ENCODE results near the gene MINAR1.
A peak's percentile ranks its signal among the peaks of the same experiment; 100 is the strongest.

MINAR1 gene

GRCh38 chr15:79440355-79440908 is 8.3 kb downstream of the MINAR1 start:
- no peak for DNase-seq (ENCODE audit: low read depth)
- H3K4me3 ChIP-seq (replicated peaks; ENCODE audit: low read depth, low read length), result no peak overlapping the region
- no peak for TF ChIP-seq CTCF (IDR thresholded peaks at IDR 0.05; ENCODE audit: low read length, missing control alignments)

GRCh38 chr15:79442911-79443310 is 10.8 kb downstream of the MINAR1 start:
- DNase-seq (ENCODE audit: low read depth), result no peak
- TF ChIP-seq CTCF (IDR thresholded peaks at IDR 0.05; ENCODE audit: low read length, missing control alignments), result no peak

GRCh38 chr15:79447060-79447459 is 14.9 kb downstream of the MINAR1 start:
- H3K4me3 ChIP-seq (replicated peaks; ENCODE audit: low read depth, low read length), result no peak overlapping the region
- no peak for TF ChIP-seq CTCF (IDR thresholded peaks at IDR 0.05; ENCODE audit: low read length, missing control alignments)

More at GRCh38 chr15:79442911-79443310, 10.8 kb downstream of the MINAR1 start:
- no peak overlapping the region for H3K4me3 ChIP-seq (replicated peaks; ENCODE audit: low read depth, low read length)

DNA sequence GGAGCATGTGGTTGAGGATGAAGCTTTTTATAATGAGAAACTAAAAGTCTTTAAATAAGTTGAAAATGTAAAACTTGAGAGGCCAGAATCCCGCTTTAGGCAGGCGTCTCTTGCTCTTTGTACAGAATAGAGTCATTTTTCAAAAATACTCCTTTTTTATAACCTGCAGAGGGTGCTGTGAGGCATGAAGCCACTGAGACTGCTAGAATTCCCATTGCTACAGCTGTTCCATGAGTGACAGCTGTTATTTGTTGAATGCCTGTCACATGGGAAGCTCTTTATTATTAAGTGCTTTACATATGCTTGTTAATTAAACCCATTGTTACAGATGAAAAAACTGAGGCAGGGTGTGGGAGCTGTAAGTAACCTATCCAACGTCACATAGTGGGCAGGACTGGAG is 18.5 kb downstream of the MINAR1 start:
- no peak overlapping the region for H3K4me3 ChIP-seq (replicated peaks; ENCODE audit: low read depth, low read length)
- DNase-seq (ENCODE audit: low read depth), result no peak
- peak; percentile 22 for TF ChIP-seq CTCF (IDR thresholded peaks at IDR 0.05; ENCODE audit: low read length, missing control alignments)

More at GRCh38 chr15:79447060-79447459, 14.9 kb downstream of the MINAR1 start:
- no peak for DNase-seq (ENCODE audit: low read depth)

DNA sequence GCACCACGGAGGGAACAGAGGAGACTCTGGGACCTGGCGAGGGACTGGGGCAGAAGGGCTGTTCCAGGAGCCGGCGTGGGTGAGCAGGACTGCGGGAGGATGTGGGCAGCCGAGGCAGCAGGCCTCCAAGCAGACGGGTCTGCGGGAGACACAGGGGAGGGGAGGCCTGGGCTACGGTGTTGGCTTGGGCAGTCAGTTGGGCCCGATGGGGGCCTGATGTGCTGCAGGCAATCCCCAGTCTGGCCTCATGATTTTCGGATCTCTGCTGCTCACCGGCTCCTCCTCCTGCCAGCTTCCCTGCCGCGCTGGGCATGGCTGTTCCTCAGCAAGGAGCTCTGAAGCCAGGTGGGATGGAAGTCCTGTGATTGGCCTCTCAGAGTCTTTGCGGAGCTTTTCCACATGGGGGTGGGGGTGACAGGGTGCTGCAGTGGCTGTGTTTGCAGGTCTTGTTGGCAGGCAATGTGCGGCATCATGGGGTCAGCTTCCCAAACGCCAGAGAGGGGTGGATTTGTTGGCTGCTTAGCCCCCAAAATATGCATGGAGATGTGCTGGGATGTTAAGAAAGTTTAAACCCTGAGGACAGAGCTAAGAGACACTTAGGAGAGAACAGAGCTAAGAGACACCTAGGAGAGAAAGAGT is 19.3 kb downstream of the MINAR1 start:
- no peak for TF ChIP-seq CTCF (IDR thresholded peaks at IDR 0.05; ENCODE audit: low read length, missing control alignments)
- DNase-seq (ENCODE audit: low read depth), result no peak
- H3K4me3 ChIP-seq (replicated peaks; ENCODE audit: low read depth, low read length), result no peak overlapping the region

DNA sequence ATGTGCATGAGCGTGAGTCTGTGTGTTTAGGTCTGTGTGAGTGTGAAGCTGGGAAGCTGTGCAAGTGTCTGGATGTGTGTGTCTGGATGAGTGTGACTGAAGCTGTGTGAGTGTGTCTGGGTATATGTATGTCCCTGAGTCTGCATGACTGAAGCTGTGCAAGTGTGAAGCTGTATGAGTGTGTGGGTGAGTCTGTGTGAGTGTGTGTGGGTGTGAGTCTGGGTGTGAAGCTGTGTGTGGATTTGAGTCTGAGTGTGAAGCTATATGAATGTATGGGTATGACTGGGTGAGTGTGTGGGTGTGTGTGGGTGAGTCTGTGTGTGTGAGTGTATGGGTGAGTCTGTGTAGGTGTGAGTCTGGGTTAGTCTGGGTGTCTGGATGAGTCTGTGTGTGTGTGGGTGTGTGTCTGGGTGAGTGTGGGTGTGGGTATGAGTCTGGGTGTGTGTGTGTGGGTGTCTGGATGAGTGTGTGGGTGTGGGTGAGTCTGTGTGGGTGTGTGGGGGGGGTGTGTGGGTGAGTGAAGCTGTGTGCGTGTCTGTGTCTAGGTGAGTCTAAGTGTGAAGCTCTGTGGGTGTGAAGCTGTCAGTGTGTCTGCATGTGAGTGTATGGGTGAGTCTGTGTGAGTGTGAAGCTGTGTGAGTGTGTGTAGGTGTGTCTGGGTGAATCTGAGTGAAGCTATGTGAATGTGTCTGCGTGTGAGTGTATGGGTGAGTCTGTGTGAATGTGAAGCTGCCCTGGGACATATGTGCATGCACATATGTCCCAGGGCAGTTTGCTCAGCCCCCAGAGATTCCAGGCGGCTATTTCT is 20.3 kb downstream of the MINAR1 start:
- no peak overlapping the region for H3K4me3 ChIP-seq (replicated peaks; ENCODE audit: low read depth, low read length)
- TF ChIP-seq CTCF (IDR thresholded peaks at IDR 0.05; ENCODE audit: low read length, missing control alignments), result no peak
- no peak for DNase-seq (ENCODE audit: low read depth)

All from fibroblast of pulmonary artery (primary cell).